SH-SY5Y (cell line): ENCODE results near the gene ACVR1B.

Source experiments
- GATA2 ChIP-seq: IDR thresholded peaks from 2 replicates; pipeline ENCODE4 v1.6.1; 2011; ENCODE audit warnings: mild to moderate bottlenecking, low read depth, low read length
- GATA3 ChIP-seq: IDR thresholded peaks from 2 replicates; pipeline ENCODE4 v1.6.1; 2011; ENCODE audit warnings: low read depth, mild to moderate bottlenecking, low read length, moderate library complexity

Gene ACVR1B

GRCh38 chr12:51944608-51945233, 6.8 kb upstream of the ACVR1B start:
- no peak for TF ChIP-seq GATA2
- no peak for TF ChIP-seq GATA3

GRCh38 chr12:51947246-51947996, 4.1 kb upstream of the ACVR1B start:
- TF ChIP-seq GATA3: no peak
- no peak for TF ChIP-seq GATA2

DNA sequence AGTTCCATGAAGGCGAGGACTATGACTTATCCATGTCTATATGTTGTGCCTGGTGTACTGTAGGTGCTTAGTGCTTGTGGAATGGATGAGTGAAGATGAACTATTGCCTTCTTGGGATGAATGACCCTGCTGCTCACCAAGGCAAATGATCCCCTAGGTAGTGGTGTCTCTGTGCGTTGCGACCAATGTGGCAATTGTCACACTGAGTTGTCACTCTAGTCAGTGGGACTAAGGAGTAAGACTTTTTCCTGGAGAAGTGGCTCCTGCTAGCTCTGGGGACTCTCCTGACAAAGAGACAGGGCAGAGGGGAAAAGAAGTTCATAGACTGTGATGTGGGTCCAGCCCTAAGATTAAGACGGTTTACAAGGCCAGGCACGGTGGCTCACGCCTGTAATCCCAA, 3.4 kb upstream of the ACVR1B start:
- TF ChIP-seq GATA3: no peak
- no peak for TF ChIP-seq GATA2

- TF ChIP-seq GATA3 (no peak), GATA2 (no peak; the same call in 1 of the 2 replicates)
Observed at GRCh38 chr12:51949342-51950030, 2.0 kb upstream of the ACVR1B start.

- TF ChIP-seq GATA3: no peak
- TF ChIP-seq GATA2: no peak
Observed at GRCh38 chr12:51950682-51951198, 759 bp upstream of the ACVR1B start.

DNA sequence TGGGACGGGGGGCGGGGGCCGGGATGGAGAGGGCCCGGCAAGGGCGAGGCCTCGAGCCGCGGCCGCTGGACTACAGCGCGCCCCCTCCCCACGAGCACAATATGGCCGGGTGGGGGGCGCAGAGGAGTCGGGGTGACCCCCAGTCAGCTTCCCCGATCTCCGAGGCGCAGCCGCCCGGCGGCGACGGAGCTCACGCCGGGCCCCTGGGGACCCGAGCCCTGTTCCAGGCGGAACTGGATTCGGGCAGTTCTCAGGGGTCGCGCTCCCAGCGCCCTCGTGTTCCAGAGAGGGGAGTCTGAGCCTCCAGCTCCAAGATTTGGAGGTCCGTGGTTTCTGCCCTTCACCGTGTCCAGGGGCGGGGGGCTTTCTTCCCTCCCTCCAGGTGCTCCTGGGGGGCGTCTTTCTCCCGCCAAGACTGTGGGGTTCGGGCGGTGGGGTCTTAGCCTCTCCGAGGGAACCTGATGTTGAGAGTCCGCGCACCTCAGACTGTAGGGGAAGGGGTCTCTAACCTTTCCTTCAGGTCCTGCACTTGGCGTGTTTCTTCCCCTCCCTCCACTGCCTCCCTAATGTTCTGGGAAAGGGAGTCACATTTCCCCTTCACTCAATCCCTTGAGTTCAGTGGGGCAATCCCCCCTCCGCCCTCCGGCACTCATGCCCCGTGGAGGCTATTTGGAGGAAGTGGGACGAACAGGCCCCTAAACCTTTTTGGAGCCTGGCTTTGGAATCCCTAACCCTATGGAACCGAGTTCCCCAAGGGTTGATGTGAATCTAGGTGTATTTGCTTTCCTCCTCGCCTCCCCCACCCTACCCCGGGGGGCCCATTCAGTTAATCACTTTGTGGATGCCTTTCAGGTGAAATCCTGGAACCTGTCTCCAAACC, 584 bp downstream of the ACVR1B start:
- no peak for TF ChIP-seq GATA3
- no peak for TF ChIP-seq GATA2

DNA sequence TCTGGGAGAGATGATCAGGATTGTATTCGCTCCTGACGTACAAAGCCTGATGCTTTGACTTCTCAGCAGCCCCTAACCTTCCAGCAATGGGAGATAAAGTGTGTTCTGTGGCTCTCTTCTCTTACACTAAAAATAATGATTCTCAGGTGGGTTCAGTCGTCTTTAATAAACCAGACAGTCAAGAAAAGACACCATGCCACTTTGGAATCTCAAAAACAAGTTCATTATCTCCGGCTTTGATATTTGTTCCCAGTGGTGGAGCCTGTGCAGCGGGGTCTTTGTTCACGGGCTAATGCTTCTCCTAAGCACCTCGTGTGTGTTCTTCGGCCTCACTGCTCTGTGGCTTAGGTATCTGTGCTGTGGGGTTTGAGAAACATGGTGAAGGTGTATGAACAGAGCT, 1.6 kb downstream of the ACVR1B start:
- no peak for TF ChIP-seq GATA2
- no peak for TF ChIP-seq GATA3

DNA sequence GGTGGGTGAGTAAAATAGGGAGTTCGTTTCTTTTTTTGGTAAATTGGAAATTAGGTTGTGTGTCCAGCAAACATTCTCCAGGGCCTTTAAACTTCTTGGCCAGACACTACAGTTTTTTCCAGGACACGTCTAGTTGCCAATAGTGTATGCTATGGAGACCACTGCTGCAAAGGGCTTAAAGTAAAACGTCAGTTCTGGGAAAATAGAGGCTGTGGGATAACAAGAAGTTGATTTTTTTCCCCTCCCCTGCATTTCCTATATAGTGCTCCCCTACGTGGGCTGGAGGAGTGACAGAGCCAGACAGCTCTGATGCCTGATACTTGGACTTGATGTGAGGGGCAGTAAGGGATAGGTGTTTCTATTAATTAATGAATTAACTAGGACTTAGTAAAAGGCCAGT, 2.4 kb downstream of the ACVR1B start:
- no peak for TF ChIP-seq GATA3
- no peak for TF ChIP-seq GATA2

DNA sequence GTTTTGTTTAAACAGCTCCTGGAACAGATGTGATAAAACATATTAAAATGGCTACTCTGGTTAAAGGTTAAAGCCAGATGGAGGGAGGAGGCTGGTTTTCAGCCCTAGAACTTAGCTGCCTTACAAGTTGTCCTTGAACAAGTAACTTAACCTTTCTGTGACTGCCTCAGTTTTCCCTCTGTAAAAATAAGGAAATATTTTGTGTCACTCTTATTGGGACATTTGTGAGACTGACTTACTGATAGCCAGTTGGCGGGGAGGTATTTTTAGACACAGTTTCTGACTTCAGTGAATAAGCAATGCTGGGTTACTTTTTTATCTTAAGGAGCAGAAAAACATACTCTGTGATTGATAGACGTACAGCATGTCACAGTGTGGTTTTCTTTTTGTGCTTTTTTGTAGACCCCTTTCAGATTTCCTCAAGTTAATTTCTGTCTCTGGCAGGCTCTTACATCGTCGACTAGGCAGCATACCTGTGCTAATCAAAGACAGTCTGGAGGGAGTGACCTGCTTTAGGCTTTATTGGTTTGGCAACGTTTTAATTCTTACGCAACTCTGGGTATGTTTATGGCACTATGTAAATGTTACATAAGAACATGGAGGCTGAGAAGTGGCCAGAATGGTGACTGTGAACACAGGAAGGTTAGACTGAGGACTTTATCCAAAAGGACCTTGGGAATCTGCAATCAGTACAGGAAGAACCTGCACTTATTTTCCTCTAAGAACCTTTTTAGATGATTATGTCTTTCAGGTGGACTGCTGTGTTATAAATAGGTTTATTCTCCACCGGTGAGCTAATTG, 3.3 kb downstream of the ACVR1B start:
- no peak for TF ChIP-seq GATA3
- TF ChIP-seq GATA2: no peak

DNA sequence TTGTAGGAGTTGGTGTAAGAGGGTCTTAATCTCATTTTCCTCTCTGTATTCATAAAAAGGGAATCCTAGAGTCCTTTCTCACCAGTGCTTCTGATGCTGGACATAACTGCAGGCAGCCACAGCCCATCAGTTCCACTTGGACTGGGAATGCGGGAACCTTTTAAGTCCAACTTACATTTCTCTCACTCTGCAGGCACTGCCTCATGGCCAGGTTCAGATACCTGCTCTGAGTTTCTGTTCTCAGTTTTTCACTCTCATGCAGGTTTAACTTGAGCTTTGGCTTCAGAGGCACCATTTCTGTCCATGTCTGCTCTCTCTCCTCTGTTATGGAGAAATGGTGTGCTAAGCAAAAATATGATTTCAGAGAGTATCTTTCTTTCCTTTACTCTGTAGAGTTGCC, 4.2 kb downstream of the ACVR1B start:
- TF ChIP-seq GATA3 (no peak), GATA2 (no peak)

GRCh38 chr12:51958542-51958941, 7.0 kb downstream of the ACVR1B start:
- TF ChIP-seq GATA3: no peak
- TF ChIP-seq GATA2: no peak

DNA sequence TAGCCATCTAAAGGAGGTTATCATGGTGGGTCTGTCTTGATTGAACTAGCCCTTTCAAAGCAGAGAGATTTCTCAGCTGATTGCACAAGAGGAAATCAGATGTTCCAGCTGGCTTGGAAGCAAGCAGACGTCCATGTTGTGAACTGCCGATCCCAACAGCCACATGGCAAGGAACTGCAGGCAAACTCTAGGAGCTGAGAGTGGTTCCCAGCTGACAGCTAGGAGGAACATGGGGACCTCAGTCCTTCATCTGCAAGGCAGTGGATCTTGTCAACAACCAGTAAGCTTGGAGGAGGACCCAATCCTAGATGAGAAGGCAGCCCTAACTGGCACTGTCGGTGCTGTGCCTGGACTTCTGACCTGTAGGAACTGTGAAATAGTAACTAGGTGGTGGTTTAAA, 7.7 kb downstream of the ACVR1B start:
- no peak for TF ChIP-seq GATA2
- TF ChIP-seq GATA3: no peak

- no peak for TF ChIP-seq GATA2
- no peak for TF ChIP-seq GATA3
Observed at GRCh38 chr12:51959921-51960320, 8.4 kb downstream of the ACVR1B start.

DNA sequence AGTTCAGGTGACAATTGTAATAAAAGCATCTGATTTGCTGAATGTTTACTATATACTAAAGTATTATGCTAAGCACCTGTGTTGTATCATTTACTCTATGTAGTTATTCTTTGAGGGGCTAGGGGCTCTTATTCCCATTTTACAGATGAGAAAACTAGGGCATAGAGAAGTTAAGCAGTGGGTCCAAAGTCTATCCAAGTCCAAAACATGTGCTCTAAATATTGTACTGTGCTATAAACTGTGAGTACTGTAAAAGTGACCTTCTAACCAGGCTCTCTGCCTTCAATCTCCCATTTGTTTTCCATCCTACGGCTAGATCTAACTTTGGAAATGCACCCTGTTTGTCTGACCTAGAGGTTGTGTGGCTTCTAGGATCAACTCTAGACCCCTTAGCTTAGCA, 9.0 kb downstream of the ACVR1B start:
- no peak for TF ChIP-seq GATA2
- TF ChIP-seq GATA3: no peak
